SK-N-SH treated with all-trans-retinoic acid at 6 μM for 48 hours (cell line): ENCODE results near the gene TMEM222.

ENCODE experiments used
- ARNTL ChIP-seq: fragments of 450-650 bp; formaldehyde crosslinking; IDR thresholded peaks from 2 replicates; pipeline ENCODE4 v1.5.0; 2020; ENCODE audit warnings: low read depth, mild to moderate bottlenecking, moderate library complexity, borderline replicate concordance
- BACH2 ChIP-seq: fragments of 250-450 bp; sonication (Bioruptor Pico); IDR thresholded peaks from 2 replicates; pipeline ENCODE4 v1.9.0; 2021; ENCODE audit warnings: mild to moderate bottlenecking, borderline replicate concordance
- ISL1 ChIP-seq: fragments of 250-450 bp; sonication (Bioruptor Pico); IDR thresholded peaks from 2 replicates; pipeline ENCODE4 v2.1.2; 2022; ENCODE audit warnings: mild to moderate bottlenecking, moderate library complexity
- RARB ChIP-seq: fragments of 250-450 bp; sonication (Bioruptor Pico); IDR thresholded peaks from 2 replicates; pipeline ENCODE4 v1.8.0; 2021; ENCODE audit warnings: mild to moderate bottlenecking, moderate library complexity
- TOX ChIP-seq: fragments of 250-450 bp; sonication (Bioruptor Pico); IDR thresholded peaks from 2 replicates; pipeline ENCODE4 v1.8.0; 2021; ENCODE audit warnings: mild to moderate bottlenecking, moderate library complexity, borderline replicate concordance
- ZFP30 ChIP-seq: fragments of 450-650 bp; formaldehyde crosslinking; IDR thresholded peaks from 2 replicates; pipeline ENCODE4 v1.5.0; 2022; ENCODE audit warnings: mild to moderate bottlenecking, moderate library complexity
- ZNF565 ChIP-seq: fragments of 450-650 bp; formaldehyde crosslinking; conservative IDR thresholded peaks from 2 replicates; pipeline ENCODE4 v1.5.0; 2020; ENCODE audit warnings: low read depth, mild to moderate bottlenecking, moderate library complexity
- ZNF70 ChIP-seq: fragments of 450-650 bp; formaldehyde crosslinking; IDR thresholded peaks from 2 replicates; pipeline ENCODE4 v1.5.0; 2020; ENCODE audit warnings: mild to moderate bottlenecking, moderate library complexity
- TF ChIP-seq, protein P1 (sequence below): fragments of 250-450 bp; sonication (Bioruptor Pico); IDR thresholded peaks from 2 replicates; pipeline ENCODE4 v1.8.0; 2020; ENCODE audit warnings: mild to moderate bottlenecking, moderate library complexity, borderline replicate concordance

DNA sequence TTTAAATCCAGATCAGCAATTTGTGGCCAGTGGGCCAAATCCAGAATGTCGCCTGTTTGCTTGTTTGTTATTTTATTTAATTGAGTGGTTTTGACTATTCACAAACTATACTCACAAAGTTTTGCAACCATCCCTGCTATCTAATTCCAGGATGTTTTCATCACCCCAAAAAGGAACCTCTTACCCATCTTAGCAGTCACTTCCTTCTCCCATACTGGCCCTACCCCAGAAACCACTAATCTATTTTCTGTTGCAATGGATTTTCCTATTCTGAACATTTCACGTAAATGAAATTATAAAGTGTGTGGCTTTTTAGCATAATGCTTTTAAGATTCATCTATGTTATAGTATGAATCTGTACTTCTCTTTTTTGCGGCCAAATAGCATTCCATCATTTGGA is 46.3 kb upstream of the TMEM222 start:
- TF ChIP-seq ZFP30 (no peak), ARNTL (no peak), ISL1 (CRISPR knock-in tag) (no peak), RARB (CRISPR knock-in tag) (no peak), BACH2 (no peak), ZNF70 (CRISPR knock-in tag) (no peak), ZNF565 (CRISPR knock-in tag) (no peak), TOX (no peak)
- TF ChIP-seq, protein P1, sequence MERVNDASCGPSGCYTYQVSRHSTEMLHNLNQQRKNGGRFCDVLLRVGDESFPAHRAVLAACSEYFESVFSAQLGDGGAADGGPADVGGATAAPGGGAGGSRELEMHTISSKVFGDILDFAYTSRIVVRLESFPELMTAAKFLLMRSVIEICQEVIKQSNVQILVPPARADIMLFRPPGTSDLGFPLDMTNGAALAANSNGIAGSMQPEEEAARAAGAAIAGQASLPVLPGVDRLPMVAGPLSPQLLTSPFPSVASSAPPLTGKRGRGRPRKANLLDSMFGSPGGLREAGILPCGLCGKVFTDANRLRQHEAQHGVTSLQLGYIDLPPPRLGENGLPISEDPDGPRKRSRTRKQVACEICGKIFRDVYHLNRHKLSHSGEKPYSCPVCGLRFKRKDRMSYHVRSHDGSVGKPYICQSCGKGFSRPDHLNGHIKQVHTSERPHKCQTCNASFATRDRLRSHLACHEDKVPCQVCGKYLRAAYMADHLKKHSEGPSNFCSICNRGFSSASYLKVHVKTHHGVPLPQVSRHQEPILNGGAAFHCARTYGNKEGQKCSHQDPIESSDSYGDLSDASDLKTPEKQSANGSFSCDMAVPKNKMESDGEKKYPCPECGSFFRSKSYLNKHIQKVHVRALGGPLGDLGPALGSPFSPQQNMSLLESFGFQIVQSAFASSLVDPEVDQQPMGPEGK (CRISPR knock-in tag), result no peak
